Vagina (tissue), 2 donors: ENCODE measurements around the gene EXOC6. TPM values are rescaled to one million over a fixed set of nuclear protein-coding genes. Genes with fewer than 3 reads are reported as not detected.

ENCODE experiments used
- DNase-seq, 2 donors: peaks; one replicate each; pipeline ENCODE4 v3.0.0-alpha.2; 2017; ENCODE audit errors: extremely low spot score in 2 of 2
- H3K27ac ChIP-seq: fragments of 200-600 bp; sonication (generic); one replicate; pipeline ENCODE4 v1.5.1; 2019
- H3K27me3 ChIP-seq: fragments of 200-600 bp; sonication (generic); one replicate; pipeline ENCODE4 v1.5.1; 2019
- H3K36me3 ChIP-seq, 2 donors: fragments of 200-600 bp; sonication (generic); one replicate each; pipeline ENCODE4 v1.5.1; 2017 to 2019
- H3K4me1 ChIP-seq: fragments of 200-600 bp; sonication (generic); one replicate; pipeline ENCODE4 v1.5.1; 2019
- H3K4me3 ChIP-seq, 2 donors: fragments of 200-600 bp; sonication (generic); 1 replicate in 1 of 2; 2 replicates in 1 of 2; pipeline ENCODE4 v1.5.1; 2016 to 2019
- H3K9me3 ChIP-seq: fragments of 200-600 bp; sonication (generic); one replicate; pipeline ENCODE4 v1.5.1; 2019
- CTCF ChIP-seq, 3 experiments: fragments of 450-650 bp in 2 of 3; fragments of 200-600 bp in 1 of 3; sonication (generic) in 1 of 3; IDR thresholded peaks; one replicate each; pipeline ENCODE4 v1.5.1; 2017 to 2019; ENCODE audit warnings: antibody characterized with exemption in 3 of 3, mild to moderate bottlenecking in 2 of 3, moderate library complexity in 2 of 3
- POLR2A ChIP-seq, 2 donors: fragments of 450-650 bp; IDR thresholded peaks; one replicate each; pipeline ENCODE4 v1.6.1; 2017; ENCODE audit warnings: antibody characterized with exemption in 2 of 2, mild to moderate bottlenecking in 2 of 2, moderate library complexity in 2 of 2
- POLR2AphosphoS5 ChIP-seq, 2 donors: sonication (generic); formaldehyde crosslinking; IDR thresholded peaks; one replicate each; pipeline ENCODE4 v1.9.0; 2017; ENCODE audit warnings: antibody characterized with exemption in 2 of 2, mild to moderate bottlenecking in 2 of 2, low read depth in 1 of 2; ENCODE audit not compliant: insufficient read depth in 1 of 2
- intact Hi-C: fragments of 100-400 bp; cut with DNase I; formaldehyde crosslinking; loops from one replicate; pipeline ENCODE4 v1.15.1; 2023
- total RNA-seq: library from RNA; depleted of rRNA; stranded (reverse); fragments of >200 nt; gene quantifications from one replicate; pipeline ENCODE4 v1.2.3, GENCODE V29; 2016

The EXOC6 gene
- total RNA-seq, 1 donor from 2014 or later = 9.3 TPM

GRCh38 chr10:93060887-93061593 lies 212.7 kb downstream of the EXOC6 start:
- H3K36me3 ChIP-seq = no peaks in the 10 kb centered on the region
- intact Hi-C loops = no loop called here

GRCh38 chr10:93061594-93062513 lies 213.5 kb downstream of the EXOC6 start:
- TF ChIP-seq POLR2AphosphoS5 (IDR thresholded peaks at IDR 0.05; ENCODE audit: insufficient read depth in 1 of 2, low read depth in 1 of 2) (no peak), POLR2A (IDR thresholded peaks at IDR 0.05) (no peak), CTCF (IDR thresholded peaks at IDR 0.05) (no peak)
- no peaks in the 10 kb centered on the region for H3K36me3 ChIP-seq
- no peaks in the 10 kb centered on the region for H3K9me3 ChIP-seq
- peaks cover 35% of the 10 kb centered on the region for H3K4me1 ChIP-seq
- peaks cover 5% of the 10 kb centered on the region for H3K27me3 ChIP-seq
- intact Hi-C loops = no loop called here
- no peak overlapping the region for H3K27ac ChIP-seq
- H3K4me3 ChIP-seq = peak overlapping the region; percentile 16 to 33
- DNase-seq = no peak

More at GRCh38 chr10:93060887-93061593, 212.7 kb downstream of the EXOC6 start:
- no peaks in the 10 kb centered on the region for H3K9me3 ChIP-seq
- no peak overlapping the region for H3K4me3 ChIP-seq
- TF ChIP-seq POLR2A (IDR thresholded peaks at IDR 0.05) (no peak), POLR2AphosphoS5 (IDR thresholded peaks at IDR 0.05; ENCODE audit: insufficient read depth in 1 of 2, low read depth in 1 of 2) (no peak), CTCF (IDR thresholded peaks at IDR 0.05) (no peak)
- H3K27me3 ChIP-seq = peaks cover 5% of the 10 kb centered on the region
- H3K27ac ChIP-seq = no peak overlapping the region
- DNase-seq = no peak
- H3K4me1 ChIP-seq = peaks cover 35% of the 10 kb centered on the region

- Histone ChIP-seq H3K27me3 (peaks cover 5% of the 10 kb centered on the region), H3K27ac (no peak overlapping the region), H3K4me1 (peaks cover 35% of the 10 kb centered on the region), H3K4me3 (peak overlapping the region; percentile 16 to 33), H3K36me3 (no peaks in the 10 kb centered on the region), H3K9me3 (no peaks in the 10 kb centered on the region)
- TF ChIP-seq POLR2A (IDR thresholded peaks at IDR 0.05) (no peak), POLR2AphosphoS5 (IDR thresholded peaks at IDR 0.05; ENCODE audit: insufficient read depth in 1 of 2, low read depth in 1 of 2) (no peak), CTCF (IDR thresholded peaks at IDR 0.05) (no peak)
- intact Hi-C loops = no loop called here
- no peak for DNase-seq
These were observed 214.3 kb downstream of the EXOC6 start for GRCh38 chr10:93062514-93063143.

- TF ChIP-seq POLR2AphosphoS5 (IDR thresholded peaks at IDR 0.05; ENCODE audit: insufficient read depth in 1 of 2, low read depth in 1 of 2) (no peak), POLR2A (IDR thresholded peaks at IDR 0.05) (no peak), CTCF (IDR thresholded peaks at IDR 0.05) (no peak)
- peak overlapping the region in 1 of 2 donors; percentile 33 for H3K4me3 ChIP-seq
These were observed 215.0 kb downstream of the EXOC6 start for GRCh38 chr10:93063144-93063976.

More at GRCh38 chr10:93063144-93063976, 215.0 kb downstream of the EXOC6 start:
- no peaks in the 10 kb centered on the region for H3K9me3 ChIP-seq
- DNase-seq = no peak
- no peak overlapping the region for H3K27ac ChIP-seq
- peaks cover 5% of the 10 kb centered on the region for H3K27me3 ChIP-seq
- intact Hi-C loops = no loop called here
- no peaks in the 10 kb centered on the region for H3K36me3 ChIP-seq
- peaks cover 40% of the 10 kb centered on the region for H3K4me1 ChIP-seq
